Measurements from ENCODE around the gene SLC30A7.

DNA sequence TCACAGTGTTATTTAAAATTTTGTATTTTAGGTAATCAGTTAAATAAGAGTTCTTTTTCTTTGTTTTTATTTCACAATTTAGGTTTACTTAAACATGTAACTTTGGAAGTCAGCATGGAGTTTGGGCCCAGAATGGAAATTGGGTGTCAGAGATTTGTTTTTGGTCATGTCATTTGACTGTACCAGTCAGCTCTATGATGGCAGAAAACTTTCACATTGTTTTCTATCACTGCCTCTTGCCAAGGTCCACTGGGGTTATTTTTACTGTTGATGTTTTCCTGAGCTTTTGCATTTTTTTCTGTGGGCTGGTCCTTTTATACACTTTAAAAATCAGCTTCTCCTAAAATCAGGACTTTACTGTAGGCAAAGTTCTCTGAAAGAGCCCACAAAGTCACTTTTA is 54.4 kb downstream of the SLC30A7 start:
- TF ChIP-seq, protein P1, sequence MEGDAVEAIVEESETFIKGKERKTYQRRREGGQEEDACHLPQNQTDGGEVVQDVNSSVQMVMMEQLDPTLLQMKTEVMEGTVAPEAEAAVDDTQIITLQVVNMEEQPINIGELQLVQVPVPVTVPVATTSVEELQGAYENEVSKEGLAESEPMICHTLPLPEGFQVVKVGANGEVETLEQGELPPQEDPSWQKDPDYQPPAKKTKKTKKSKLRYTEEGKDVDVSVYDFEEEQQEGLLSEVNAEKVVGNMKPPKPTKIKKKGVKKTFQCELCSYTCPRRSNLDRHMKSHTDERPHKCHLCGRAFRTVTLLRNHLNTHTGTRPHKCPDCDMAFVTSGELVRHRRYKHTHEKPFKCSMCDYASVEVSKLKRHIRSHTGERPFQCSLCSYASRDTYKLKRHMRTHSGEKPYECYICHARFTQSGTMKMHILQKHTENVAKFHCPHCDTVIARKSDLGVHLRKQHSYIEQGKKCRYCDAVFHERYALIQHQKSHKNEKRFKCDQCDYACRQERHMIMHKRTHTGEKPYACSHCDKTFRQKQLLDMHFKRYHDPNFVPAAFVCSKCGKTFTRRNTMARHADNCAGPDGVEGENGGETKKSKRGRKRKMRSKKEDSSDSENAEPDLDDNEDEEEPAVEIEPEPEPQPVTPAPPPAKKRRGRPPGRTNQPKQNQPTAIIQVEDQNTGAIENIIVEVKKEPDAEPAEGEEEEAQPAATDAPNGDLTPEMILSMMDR (IDR thresholded peaks at IDR 0.05): no peak
- no peak for TF ChIP-seq POLR2A (IDR thresholded peaks at IDR 0.05)
- TF ChIP-seq POLR2AphosphoS5 (IDR thresholded peaks at IDR 0.05; ENCODE audit: insufficient read depth in 1 of 2, low read depth in 1 of 2): no peak
